Stimulated activated CD4-positive, alpha-beta T cell treated with anti-CD3 and anti-CD28 coated beads, Interleukin-15, amount 100 ng/mL, for 24 hours (primary cell): ENCODE measurements around the gene ELP4.
"Not testable (repeated sequence)": the region's sequence is repeated elsewhere in the genome, so short reads cannot be mapped to it uniquely, and the experiment has no call there.

Experiments used
- DNase-seq: peaks from one replicate; pipeline ENCODE4 v3.0.0-alpha.2; 2020

ELP4 gene, protein sequence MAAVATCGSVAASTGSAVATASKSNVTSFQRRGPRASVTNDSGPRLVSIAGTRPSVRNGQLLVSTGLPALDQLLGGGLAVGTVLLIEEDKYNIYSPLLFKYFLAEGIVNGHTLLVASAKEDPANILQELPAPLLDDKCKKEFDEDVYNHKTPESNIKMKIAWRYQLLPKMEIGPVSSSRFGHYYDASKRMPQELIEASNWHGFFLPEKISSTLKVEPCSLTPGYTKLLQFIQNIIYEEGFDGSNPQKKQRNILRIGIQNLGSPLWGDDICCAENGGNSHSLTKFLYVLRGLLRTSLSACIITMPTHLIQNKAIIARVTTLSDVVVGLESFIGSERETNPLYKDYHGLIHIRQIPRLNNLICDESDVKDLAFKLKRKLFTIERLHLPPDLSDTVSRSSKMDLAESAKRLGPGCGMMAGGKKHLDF

DNA sequence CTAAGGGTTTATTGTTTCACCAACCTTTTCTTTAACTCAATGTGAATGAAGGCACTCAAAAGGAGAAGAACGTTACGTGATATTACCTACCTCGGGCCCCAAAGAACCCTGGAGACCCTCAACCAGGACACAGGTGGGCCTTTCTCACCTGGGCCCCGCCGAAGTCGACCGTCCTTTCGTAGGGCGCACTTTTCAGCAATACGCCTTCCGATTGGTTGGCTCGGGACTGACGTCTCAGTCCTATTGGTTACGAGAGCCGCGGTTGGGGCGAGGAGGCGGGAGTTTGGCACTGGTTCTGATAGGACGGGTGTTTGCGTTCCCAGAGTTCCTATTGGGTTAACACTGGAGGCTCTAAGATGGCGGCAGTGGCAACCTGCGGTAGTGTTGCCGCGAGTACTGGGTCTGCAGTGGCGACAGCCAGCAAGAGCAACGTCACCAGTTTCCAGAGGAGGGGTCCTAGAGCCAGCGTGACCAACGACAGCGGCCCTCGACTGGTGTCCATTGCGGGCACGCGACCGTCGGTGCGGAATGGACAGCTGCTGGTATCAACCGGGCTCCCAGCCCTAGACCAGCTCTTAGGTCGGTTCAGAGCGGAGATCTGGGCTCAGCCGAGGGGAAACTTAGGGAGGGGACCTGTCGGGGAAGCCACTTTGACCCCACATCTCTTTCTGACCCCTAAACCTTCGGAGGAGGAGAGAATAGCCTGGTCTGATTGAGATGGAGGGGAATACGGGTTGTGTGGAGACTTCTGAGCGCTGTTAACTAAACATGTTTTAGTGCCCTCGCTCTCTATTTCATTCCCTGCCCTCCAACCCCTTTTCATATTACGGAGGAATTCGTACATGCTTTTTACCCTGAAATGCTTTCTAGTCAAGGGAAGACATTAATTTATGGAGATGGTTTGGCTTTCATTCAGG, at the start of gene ELP4, which contains the start of gene IMMP1L:
ELP4 (plus strand) TSS at position 339 of the 917 bp plus-strand sequence; CDS start at position 357, 18 bp downstream.
IMMP1L (minus strand) TSS at position 194 of the 917 bp plus-strand sequence. CDS start 46,346 bp downstream, outside the sequence.
- DNase-seq, result peak; percentile 96

DNA sequence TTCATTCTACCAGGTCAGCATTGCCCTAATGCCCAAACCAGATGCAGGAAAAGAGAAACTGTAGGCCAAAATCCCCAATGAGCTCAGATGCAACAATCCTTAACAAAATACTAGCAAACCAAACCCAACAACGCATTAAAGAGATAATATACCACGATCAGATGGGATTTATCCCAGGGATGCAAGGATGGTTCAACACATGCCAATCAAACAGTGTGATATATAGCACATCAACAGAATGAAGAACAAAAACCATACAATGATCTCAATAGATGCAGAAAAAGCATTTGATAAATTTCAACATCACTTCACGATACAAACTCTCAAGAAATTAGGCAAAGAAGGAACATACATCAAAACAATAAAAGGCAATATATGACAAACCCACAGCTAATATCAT, 45.1 kb upstream of the ELP4 start:
- DNase-seq, result no peak

DNA sequence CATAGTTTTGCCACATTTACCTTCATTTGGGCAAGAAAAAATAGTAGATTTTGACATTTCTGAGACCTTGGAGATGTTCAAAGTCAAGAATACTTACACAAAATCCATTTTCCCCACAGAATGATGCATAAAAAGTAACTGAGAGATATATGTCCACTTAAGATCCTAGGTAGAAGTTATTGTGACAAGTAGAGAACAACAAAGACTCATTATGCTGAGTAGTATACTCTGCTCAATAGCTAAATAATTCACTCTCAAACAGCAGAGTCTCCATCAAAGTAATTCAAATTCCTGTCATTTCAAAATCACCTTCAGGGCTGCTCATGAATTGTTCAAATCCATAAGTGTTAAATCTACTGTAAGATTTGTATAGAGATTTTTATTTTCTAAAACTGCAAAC, 35.5 kb upstream of the ELP4 start:
- no peak for DNase-seq

DNA sequence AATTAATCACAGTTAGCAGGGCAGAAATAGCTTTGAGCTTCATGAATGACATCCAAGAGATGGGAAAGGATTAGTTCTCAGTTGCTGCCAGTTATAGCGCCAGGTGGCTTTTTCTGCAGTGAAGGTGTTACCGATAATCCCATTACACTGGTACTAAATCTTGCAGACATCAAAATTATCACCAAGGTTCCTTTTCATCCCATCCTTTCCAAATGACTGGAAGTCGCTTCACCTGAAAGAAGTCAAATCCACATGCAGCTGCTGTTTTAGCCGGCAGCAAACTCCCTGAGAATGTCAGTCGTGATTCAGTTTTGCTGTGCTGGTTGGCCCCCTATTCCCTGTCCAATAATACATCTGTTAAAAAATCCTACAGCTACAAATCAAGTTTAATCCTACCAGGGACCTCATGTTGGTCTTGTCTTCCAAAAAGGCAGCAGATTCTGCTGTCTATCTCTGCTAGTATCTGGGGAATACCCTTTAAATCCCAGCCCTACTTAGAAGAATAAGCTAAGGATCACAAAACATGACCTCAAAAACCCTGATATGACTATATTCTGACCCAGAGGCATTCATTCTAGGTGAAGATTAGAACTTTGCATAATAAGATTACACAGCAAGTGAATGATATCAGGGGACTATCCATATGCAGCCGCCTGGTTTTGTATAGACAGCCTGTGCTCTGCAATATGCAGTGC, 31.9 kb upstream of the ELP4 start:
- no peak for DNase-seq

DNA sequence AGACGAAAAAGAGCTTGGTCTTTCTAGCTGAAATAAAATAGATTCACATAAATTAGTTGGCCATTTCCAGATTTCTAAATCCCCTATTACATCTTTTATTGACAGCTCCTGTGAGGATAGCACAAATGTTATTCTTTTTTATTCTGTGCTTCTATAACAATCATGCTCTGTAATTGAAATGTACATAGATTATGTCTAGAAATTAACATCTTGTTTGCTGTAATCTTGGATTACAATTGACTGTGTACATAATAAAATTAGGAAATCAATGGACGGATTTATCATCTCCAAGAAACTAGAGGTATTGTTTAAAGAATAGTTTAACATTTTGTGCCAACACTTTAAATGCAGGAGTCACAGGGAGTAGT, 31.4 kb upstream of the ELP4 start:
- no peak for DNase-seq

DNA sequence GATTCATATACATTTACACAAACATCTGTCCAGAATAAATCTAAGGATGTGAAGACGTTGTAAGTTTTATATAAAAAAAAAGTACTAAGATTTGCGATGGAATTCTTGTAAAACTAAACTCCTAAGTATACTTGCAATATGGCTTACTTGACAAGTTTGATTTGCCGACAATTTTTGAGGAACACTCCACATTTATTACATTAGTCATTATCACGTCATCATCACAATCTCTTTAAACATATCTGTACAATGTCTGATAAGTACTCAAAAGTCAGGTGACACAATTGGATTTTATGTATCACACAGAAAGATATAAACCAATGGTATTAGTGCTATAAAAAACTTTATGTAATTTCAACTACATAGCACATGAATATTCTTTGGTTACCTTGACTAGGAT, 30.5 kb upstream of the ELP4 start:
- DNase-seq, result no peak

DNA sequence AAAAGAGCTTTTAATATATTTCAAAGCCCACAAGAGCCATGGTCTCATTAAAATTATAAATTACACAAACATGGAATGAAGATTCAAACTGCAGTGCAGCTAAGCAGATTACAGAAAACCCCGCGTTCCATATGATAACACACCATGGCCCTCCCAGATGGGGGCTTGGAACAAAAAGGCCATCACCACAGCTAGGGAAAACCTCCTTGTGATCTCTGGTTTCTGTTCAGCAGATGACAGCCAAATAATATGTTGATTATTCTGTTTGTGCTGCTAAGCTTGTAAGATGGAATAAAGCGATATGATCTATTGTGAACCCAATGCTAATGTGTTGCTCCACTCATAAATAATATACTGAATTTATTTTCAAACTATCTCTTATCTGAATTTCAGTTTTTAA, 28.6 kb upstream of the ELP4 start:
- no peak for DNase-seq

DNA sequence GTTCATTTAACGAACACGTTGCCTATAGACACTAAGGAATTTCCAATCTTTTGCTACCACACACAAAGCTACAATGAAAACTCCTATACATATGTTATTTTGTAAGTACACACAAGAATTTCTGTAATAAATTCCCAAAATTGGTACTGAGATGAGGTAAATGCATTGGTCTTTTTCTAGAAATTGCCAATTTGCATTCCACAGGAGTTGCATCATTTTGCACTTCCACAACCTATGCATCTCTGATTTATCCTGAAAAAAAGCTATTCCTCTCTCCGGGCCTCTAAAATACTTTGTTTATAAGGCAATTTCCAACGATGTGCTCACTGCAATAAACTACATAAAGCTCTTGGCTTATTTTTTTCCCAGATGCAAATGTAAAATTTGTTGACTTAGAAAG, 25.1 kb upstream of the ELP4 start:
- DNase-seq, result no peak

DNA sequence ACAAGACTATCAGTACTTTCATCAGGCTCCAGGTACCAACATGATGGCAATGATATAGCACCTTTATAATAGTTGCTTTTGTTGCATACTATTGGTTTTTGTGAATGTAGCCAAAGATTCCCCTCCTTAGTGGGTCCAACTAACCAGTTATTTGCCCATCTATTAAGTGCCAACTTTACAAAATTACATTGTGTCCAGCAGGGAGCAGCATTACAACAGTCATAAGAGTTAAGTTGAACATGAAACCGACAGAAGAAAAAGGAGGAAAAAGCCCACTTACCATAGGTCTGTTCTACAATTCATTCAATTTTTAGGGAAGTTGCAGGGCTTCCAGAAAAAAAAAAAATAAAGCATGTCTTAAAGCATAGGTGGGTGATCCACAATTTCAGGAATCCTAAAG, 21.7 kb upstream of the ELP4 start:
- no peak for DNase-seq

DNA sequence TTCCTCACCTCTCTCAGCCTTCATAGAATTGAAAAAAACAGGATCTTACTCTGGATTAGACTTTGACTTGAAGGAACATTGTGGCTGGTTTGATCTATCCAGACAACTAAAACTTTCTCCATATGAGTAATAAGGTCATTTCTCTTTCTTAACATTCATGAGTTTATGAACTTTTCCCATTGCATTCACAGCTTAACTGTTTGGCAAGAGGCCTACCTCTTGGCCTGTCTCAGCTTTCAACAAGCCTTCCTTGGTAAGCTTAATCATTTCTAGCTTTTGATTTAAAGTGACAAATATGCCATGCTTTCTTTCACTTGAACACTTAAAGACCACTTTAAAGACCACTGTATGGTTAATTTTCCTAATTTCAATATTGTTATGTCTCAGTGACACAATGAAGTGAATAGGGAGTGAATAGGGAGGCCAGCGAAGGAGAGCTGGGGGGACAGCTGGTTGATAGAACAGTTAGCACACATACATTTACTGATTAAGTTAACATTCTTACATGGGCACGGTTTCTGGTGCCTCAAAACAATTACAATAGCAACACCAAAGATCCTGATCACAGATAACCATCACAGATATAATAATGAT, 17.1 kb upstream of the ELP4 start:
- no peak for DNase-seq

DNA sequence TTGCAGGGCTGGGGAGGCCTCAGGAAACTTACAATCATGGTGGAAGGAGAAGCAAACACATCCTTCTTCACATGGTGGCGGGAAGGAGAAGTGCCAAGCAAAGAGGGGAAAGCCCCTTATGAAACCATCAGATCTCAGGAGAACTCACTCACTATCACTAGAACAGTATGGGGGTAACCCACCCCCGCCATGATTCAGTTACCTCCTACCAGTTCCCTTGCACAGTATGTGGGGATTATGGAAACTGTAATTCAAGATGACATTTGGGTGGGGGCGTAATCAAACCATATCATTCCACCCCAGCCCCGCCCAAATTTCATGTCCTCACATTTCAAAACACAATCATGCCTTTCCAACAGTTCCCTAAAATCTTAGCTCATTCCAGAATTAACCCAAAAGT, 16.3 kb upstream of the ELP4 start:
- DNase-seq, result peak; percentile 6

DNA sequence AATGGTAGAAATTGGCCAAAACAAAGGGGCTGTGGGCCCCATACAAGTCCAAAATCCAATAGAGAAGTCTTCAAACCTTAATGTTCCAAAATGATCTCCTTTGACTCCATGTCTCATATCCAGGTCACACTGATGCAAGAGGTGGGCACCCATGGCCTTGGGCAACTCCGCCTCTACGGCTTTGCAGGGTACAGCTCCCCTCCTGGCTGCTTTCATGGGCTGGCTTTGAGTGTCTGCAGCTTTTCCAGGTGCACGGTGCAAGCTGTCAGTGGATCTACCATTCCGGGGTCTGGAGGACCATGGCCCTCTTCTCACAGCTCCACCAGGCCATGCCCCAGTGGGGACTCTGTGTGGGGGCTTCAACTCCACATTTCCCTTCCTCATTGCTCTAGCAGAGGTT, 15.8 kb upstream of the ELP4 start:
- not testable (repeated sequence) for DNase-seq

DNA sequence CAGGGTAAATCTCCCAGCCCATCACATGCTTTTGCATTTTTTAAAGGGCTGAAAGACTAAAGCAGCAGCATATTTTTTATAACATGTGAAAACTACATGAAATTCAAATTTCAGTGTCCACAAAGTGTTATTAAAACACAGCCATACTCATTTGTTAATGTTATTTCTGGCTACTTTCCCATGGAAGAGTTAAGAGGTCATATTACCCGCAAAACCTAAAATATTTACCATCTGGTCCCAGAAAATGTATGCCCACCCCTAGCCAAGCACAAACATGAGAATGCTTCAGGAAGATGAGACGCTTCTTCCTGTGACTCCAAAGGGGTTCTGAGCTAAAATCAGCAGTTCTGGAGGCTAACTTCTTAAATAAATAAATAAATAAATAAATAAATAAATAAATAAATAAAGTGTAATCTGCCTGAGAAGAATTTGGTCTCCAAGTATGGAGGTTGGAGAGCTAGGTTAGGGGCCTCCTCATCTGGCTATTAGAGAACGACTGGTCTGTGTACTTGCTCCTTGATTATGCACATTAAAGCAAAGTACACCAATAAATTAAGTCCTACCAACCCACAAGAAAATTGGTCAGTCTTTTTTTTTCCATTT, 9.9 kb upstream of the ELP4 start:
- DNase-seq, result no peak

DNA sequence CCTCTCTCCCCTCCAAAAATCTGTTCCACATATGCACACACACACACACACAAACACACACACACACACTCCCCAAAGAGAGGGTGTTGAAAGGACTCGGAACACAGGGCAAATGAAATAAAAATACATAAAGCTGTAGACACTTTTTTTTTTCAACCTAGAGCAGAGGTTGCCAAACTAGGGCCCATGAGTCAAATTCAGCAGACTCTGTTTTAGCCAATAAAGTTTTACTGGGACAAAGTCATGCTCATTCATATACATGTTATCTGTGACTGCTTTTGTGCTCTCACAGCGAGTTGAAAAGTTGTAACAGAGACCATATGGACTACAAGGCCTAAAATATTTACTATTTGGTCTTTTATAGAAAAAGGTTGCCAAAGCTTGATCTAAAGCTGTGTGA, 9.0 kb upstream of the ELP4 start:
- DNase-seq, result no peak

DNA sequence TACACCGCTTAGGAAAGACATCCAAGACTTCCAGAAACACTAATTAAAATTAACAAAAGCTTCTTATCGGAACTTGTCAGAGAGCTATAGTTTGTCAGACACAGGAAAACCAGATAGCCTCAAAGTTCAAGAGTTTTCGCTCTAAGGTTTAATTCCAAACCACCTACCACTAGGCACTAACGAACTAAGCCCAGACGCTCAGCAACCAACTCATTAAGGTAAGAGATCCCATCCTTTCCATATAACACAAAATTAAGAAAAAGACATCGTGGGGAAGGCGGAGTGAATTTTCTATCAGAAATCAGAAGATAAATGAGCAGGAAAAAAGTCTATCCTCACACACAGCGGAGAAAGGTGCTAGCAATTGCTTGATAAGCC, 527 bp upstream of the ELP4 start:
- no peak for DNase-seq

DNA sequence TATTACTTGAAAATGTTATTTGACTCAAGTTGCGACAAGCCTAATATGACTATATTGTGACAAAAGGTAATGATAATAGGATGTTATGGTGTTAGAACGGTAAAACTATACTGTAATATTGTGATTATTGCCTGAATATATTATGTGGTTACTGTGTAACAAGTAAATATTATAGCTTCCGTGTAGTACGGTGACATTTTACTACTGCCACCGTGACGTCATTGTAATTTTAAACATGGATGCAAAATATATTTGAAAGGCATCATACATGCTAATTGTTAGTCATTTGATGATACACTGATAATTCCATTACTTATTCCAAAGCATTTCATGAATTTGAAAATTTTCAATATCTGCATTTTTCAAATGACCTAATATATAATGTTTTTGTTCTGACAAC, 2.5 kb downstream of the ELP4 start:
- no peak for DNase-seq

DNA sequence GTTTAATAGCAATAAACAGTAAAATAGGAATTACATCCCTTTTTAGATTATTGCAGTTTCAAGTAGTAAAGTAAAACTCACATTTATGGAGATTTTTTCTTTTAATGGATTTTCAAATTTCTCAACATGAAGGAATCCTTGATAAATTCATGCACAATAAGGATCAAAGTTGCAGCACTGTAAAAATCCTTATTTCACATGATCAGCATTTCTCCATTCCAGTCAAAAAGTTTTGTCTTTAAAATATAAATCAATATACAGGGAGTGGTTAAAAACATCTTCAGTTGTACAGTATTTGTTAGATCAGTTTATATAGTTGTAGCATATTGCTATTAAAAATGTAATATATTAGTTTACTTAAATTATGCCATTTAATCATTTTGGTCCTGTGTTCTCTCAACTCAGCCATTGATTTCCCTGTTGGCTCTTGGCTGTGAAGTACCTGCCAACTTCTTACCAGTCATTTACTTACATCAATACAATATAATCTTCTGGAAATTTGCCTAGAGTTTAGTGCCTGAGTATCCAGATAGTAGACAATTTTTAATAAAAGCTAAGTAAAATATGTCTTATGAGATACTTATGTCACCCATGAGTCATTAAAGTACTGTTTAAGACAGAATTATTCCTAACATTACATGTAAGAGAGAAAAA, 12.1 kb downstream of the ELP4 start:
- DNase-seq, result no peak

DNA sequence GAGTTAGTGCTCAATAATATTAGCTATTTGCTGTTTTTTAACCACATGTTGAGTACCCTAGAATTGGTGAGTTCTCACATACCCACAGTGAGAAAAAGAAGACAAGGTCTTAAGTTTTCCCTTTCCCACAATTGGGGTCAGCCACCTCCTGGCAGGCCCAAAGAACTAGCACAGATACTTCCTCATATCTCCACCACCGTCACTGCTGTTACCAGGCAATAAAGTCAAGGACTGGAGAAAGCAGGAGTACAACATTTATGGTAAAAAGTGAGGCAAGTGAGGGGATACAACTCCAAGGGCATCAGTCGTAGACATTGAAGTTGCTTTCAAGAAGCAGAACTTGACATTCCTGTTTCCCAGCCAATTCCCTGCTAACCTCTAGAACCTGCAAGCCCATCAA, 19.6 kb downstream of the ELP4 start:
- no peak for DNase-seq

DNA sequence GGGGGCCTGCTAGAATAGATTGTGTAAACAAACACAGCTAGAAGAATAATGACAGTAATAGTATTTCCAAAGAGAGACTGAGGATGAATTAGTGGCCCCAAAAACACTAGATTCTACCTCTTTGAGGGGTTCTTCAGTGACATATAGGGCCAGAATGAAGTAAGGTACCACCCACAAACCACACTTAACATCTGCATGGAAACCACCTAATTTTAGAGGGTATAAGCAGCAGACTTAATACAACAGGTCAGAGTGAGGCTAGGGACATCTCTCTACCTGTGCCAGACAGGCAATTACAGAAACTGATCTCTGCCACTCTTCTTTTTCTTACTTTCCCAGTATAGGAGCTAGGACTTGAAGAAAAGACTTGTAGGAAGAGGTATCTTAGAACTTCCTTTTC, 20.1 kb downstream of the ELP4 start:
- no peak for DNase-seq

DNA sequence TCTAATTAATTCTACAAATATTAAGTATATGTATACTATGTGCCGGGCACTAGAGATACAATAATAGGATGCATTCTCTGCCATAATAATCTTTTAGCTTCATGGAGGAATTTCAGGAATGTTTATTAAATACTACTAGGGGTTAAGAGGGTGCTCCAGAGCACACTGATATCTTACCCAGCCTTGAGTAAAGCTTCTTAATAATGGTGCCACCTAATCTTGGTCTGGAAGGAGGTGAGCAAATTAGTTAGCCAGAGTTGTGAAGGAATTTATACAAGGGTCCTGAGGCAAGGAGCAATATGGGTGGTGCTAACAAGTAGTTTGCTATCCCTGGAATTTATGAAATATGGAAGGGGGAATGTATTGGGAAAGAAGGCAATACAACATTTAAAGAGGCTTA, 21.7 kb downstream of the ELP4 start:
- DNase-seq, result no peak

DNA sequence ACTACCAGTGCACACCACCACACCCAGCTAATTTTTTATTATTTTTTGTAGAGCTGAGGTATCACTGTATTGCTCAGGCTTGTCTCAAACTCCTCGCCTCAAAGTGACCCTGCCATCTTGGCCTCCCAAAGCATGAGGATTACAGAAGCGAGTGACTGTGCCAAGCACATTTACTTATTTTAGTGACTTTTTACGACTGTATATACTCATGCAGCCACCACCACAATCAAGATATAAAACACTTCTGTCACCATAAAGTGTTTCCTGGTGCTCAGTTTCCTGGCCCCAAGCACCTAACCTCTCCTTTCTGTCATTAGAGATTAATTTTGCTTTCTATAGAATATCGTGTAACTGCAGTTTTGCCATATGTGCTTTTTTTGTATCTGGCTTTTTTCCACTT, 25.9 kb downstream of the ELP4 start:
- no peak for DNase-seq

DNA sequence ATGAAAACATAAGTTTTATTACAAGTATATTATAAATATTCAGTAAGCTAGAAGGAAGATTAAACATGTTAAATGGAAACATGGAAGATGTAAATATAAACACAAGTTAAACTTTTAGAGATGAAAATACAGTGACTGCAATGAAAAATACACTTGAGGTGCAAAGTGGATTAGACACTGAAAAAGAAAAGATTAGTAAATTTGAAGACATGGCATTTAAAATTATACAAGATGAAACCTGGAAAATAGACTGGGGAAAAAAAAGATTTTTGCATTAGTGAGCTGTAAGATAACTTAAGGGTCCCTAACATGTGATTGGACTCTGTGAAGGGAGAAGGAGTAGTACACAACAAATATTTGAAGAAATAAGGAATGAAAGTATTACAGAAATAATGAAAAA, 33.3 kb downstream of the ELP4 start:
- no peak for DNase-seq
